T-helper 1 cell (primary cell): Measurements from ENCODE around the gene FAM151A.
A peak's percentile ranks its signal among the peaks of the same experiment; 100 is the strongest.
"Not testable (repeated sequence)": the region's sequence is repeated elsewhere in the genome, so short reads cannot be mapped to it uniquely, and the experiment has no call there.

Source experiments
- DNase-seq, 5 donors: peaks; one replicate each; pipeline ENCODE4 v3.0.0-alpha.2; 2012 to 2020

FAM151A gene

GRCh38 chr1:54636461-54637446, 13.4 kb upstream of the FAM151A start:
- DNase-seq, result not testable (repeated sequence)

DNA sequence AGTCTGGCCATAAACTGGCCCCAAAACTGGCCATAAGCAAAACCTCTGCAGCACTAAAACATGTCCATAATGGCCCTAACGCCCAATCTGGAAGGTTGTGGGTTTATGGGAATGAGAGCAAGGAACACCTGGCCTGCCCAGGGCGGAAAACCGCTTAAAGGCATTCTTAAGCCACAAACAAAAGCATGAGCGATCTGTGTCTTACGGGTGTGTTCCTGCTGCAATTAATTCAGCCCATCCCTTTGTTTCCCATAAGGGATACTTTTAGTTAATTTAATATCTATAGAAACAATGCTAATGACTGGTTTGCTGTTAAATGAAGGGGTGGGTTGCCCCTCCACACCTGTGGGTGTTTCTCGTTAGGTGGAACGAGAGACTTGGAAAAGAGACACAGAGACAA, 12.5 kb upstream of the FAM151A start:
- not testable (repeated sequence) for DNase-seq

- DNase-seq, result no peak
Observed at GRCh38 chr1:54627196-54627595, 3.9 kb upstream of the FAM151A start.

DNA sequence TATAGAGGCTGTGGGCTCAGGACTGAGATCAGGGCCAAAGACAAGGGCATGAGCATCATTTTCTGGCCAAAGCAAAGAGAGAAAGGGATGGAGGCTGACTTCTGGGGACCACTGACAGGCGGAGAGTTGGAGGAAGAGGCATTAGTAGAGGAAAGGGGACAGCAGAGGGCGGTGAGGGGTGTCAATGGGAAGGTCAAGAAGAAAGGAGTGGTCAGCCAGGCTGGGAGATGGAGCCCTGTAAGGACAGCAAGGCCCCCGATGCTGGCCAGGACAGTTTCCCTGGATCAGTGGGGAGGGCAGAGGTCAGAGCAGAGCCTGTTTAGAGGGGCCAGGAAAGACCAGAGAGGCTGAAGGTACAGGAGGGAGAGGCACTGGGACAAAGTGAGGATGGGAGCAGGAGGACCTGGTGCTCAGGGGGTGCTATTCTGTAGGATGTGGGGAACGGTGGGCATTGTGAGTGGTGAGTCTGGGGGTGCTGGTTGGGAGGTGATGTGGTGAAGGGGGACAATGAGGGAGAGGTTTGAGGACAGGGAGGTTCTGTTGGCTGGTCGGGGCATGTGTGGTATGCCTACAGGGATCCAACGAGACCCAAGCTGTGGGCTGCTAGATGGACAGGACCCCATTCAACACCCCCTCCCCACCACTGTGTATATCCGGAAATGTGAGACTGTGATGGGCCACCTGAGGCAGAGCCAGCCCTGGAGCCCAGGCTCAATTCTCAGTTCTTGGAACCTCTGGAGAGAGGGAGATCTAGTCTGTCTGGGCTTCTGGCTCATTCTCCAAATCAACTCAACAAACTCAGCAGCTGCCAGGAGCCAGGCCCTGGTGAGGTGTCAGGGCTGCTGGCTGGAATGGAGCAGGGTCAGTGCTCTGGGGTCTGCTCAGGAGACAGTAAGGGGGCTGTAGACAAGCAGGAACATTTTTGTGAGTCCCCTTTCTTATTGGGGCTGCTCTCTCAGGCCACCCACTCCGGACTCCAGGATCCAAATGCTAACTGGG, 1.4 kb upstream of the FAM151A start:
- DNase-seq, result no peak

- no peak for DNase-seq
Observed at GRCh38 chr1:54619749-54620148, 3.6 kb downstream of the FAM151A start.

- no peak for DNase-seq
Observed at GRCh38 chr1:54615531-54616279, 7.6 kb downstream of the FAM151A start.

- no peak for DNase-seq
Observed at GRCh38 chr1:54614563-54614962, 8.8 kb downstream of the FAM151A start.

DNA sequence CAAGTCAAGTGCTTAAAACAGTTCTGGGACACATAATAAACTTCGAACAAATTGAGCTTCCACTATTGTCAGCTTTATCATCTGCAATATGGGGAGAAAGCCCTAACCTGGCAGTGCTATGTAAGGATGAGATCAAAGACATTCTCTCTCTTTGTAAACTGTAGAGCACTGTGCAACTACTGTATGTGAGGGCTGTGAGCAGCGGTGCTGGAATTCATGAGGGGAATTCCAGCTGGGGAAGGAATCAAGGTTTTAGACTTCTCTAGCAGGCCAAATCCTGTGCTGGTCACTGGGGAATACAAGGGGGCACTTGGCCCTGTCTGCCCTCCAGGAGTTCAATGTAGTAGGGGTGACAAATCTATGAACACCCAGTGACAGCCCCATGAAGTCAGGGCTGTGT, 9.3 kb downstream of the FAM151A start:
- DNase-seq, result no peak

DNA sequence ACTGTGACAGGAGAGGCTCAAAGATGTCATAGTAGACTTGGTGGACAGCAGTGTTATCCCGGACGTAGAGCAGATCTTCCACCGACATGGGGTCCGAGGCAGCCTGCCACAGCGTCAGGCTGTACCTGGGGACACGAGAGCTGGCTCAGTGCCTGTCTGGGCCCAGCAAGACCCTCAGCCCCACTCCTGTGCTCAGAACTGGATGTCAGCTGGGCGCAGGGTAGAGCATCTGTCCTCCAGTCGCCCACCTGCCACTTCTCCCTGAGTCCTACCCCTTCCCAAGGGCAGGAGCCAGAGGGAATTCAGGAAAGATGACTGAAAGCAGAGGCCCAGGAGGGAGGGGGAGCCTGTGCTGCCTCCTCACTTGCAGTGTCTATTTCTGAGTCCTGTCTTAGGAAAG, 11.7 kb downstream of the FAM151A start:
- no peak for DNase-seq

DNA sequence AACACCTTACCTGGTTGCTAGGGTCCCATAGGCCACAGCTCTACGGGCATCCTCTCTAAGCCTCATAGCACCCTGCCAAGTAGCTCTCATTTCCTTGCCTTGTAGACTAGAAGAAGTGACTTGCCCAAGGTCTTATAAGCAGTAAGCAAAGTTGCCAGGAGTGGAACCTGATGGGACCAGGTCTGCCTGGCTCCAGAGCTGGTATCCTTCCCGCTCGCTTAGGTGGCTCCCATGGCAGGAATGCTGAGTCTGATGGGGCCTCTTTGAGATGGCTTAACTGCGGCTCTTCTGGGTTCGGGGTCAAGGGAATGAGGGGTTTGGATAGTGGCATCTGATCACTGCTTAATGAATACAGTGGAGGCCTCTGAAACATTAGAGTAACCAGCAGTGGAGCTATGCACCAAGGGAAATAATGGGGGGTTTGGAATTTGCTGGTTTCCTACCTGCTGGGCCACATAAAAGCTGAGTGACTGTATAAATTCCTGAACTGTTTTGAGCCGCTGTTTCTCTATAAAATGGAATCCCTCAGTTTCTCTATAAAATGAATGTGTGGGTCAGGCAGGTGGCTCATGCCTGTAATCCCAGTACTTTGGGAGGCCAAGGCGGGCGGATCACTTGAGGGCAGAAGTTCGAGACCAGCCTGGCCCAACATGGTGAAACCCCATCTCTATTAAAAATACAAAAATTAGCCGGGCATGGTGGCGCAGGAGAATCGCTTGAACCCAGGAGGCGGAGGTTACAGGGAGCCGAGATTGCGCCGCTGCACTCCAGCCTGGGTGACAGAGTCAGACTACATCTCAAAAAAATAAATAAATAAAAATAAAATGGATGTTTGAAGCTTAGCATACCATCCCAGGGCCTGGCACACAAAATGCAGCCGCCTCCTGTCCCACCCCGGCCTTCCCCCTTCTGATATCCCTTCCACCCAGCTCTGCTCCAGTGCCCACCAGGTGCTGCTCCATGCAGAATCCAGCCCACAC, 12.4 kb downstream of the FAM151A start:
- DNase-seq, result no peak

GRCh38 chr1:54610048-54610447, 13.3 kb downstream of the FAM151A start:
- DNase-seq, result no peak

DNA sequence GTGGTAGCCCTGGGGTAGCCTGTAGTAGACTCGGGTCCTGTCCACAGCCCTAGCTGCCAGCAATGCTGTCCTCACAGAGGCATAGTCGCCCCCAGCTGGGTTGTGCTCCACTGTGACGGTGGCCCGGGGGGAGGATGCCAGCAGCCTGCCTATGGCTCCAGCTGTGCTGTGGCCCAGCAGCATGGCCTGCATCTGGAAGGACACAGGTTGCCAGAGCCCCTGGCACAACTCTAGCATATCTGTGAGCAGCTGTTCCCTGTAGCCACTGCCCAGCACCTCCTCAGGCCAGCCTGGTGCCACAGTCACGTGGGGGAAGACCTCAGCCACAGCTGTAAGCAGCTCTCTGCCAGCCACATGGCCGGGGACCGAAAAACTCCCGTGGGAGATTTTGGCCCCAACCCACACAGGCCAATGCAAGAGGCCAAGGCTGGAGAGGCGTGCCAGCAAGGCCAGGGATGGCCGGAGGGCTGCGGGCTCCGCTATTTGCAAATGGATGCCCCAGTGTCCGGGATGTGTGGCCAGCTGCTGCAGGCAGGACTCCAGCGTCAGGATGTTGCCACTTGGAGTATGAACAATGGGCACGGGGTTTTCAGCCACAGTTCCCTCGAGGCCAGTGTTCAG, 13.9 kb downstream of the FAM151A start:
- no peak for DNase-seq

DNA sequence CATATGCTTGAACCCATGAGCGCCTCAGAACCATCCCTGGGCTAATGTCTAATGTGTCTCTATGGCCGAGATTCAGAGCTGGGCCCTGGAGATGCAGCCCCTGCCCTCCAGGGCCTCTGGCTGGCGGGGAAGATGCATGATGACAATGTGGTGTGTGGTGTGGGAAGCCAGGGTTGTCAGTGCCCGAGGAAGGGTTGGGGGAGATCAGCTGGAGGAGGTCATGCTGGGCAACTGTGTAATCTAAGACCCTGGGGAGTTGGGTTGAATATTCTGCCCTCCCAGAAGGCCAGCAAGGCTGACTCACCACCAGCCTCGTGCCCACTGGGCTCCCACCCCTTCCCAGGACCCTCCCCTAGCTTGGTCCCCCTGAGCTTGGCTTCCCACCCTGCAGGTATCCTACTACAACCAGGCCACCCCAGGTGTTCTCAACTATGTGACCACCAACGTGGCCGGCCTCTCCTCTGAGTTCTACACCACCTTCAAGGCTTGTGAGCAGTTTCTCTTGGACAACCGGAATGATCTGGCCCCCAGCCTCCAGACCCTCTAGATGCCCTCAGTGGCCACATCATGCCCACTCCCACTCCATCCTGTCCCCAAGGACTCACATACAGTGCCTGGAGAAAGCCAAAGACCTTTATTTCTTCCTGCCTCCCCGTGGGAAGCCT, 14.6 kb downstream of the FAM151A start:
- DNase-seq, result no peak

DNA sequence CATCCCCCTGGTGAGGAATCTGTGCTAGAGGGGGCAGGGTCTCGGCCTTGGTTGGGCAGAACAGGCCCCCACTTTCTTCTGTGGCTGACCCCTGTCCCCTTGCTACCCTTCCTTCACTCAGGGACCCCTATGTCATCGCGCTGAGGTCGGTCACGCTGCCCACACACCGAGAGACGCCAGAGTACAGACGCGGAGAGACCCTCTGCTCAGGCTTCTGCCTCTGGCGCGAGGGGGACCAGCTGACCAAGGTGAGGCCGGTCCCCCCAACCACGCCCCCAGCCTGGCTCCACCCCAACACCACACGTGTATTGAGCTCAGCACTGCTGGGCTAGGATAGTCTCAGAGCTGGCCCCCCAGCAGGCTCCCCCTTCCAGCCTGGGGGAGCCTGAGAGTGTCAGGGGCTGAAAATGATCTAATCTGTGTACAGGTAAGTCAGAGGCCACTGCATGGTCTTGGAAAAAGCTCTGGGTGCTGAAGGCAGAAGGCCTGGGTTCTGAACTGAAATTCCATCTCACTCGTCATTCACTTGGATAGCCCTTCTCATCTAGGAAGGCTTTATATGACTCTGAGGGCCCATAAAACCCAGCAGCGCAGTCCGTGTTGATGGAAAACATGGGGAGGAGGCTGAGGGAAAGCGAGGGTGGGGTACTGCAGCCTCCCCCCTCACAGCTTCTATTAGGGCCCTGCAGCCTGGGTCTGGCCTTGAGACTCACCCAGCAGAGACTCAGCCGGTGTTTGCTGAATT, 15.3 kb downstream of the FAM151A start:
- no peak for DNase-seq

DNA sequence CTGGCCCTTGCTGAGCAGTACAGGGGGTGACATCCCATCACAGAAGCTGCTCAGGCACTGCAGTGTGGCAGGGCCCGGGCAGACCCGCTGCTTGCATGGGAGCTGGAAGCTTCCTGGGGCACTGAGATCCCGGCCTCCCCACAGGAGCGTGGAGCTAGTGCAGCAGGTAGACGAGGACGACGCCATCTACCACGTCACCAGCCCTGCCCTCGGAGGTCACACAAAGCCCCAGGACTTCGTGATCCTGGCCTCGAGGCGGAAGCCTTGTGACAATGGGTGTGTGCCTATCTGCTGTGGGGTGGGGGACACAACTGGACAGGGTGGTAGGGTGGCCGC, 16.4 kb downstream of the FAM151A start:
- no peak for DNase-seq

DNA sequence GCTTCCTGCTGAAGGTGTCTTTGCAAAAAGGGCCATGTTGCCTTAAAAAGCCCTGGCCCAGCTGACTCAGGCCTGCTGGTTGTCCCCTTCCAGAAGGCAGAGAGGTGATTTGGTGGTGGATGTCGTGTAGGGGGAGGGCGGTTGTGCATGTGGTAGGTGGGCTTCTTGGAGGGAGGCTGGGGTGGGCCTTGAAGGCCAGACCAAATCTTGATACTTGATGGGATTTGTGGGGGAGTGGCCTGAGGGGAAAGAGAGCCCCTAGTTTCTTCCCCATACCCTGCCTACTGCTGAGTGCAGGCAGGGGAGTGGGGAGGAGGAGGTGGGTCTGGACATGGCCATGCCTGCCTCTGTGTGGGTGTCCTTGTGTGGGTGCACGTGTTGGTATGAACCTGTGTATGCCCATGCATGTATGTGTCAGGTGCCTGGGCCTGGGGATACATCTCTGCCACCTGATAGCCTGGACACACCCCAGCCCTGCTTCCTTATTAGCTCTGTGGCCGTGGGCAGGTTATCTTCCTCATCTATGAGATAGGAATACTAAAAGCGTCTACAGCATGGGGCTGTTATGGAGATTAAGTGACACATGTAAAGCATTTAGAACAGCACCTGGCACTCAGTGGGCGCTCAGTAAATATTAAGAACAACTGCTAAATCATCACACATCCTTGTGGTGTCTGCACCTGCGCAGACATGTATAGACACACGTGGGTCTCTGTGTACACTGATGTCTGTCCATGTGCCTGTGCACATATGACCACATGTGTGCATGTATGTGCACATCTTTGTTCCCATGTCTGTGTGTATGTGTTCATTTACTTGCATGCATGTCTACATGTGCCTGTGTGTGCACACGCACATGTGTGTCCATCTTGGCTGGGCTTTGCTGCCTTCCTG, 17.0 kb downstream of the FAM151A start:
- no peak for DNase-seq

DNA sequence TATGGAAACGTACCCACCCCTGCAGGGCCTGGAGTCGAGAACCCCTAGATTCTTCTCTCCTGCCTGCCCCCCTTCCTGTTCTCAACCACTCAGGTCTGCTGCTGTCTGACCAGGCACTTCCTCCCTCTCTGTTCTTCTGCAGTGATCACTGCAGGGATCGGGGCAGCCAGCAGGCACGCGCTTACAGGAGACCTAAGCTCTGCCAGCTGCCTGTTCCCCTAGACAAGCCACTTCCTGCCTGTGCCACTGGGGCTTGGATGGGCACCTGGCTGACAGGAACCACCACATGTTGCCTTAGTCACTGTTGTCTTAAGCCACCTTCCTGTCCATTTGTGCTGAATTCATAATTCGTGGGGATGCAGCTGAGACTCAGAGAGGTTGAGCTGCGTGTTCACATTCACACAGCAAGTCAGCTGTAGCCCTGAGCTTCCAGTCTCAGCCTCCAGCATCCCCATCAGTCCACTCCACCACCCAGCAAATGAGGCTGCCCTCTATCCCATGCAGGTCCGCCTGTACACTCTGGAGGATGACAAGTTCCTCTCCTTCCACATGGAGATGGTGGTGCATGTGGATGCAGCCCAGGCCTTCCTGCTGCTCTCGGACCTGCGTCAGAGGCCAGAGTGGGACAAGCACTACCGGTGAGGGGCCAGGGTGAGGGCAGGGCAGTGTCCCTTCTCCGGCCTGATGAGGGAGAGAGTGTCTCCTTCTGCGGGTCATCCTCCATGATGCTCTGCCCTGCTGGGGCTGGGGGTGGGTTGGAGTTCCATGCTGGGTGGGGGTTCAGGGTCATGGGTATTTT, 18.6 kb downstream of the FAM151A start:
- DNase-seq, result peak in 2 of 5 donors; percentile 3 to 63

GRCh38 chr1:54604051-54604450, 19.3 kb downstream of the FAM151A start:
- DNase-seq, result no peak
